Endothelial cell of umbilical vein (primary cell): ENCODE measurements around the gene KCNIP1. TPM values are rescaled to one million over a fixed set of nuclear protein-coding genes. Genes with fewer than 3 reads are reported as not detected.

Experiments
- BruUV-seq: library from RNA; stranded (reverse); fragments of 400-500 nt; replicated peaks from 2 replicates; lab custom pipeline; 2021; lab: Mats Ljungman, UMichigan
- CTCF ChIA-PET: fragments of 300-600, 350-600 bp; sonication (Branson Sonifier 250); formaldehyde crosslinking; loops from one replicate; lab custom pipeline; 2021; ENCODE audit warnings: antibody characterized with exemption, inconsistent platforms; lab: Charles Lee
- POLR2A ChIA-PET: fragments of 300-600, 350-600 bp; sonication (Branson Sonifier 250); formaldehyde crosslinking; loops from one replicate; lab custom pipeline; 2021; ENCODE audit warnings: antibody characterized with exemption, inconsistent platforms; lab: Charles Lee
- DNase-seq: peaks from one replicate; pipeline ENCODE4 v3.0.0-alpha.2; 2011; ENCODE audit warnings: low read depth, low spot score
- FAIRE-seq: peaks from 2 replicates; lab custom pipeline; 2011; peaks lifted over from hg19 to GRCh38; lab: Jason Lieb, UNC
- H2AFZ ChIP-seq: 2 replicates; pipeline ENCODE4 v1.6.0; 2012; ENCODE audit warnings: low read depth, low read length, control low read depth, inconsistent platforms
- H3K27ac ChIP-seq: 2 replicates; pipeline ENCODE4 v1.5.1; 2011; ENCODE audit warnings: low read depth, mild to moderate bottlenecking, control low read depth, low read length, moderate library complexity; ENCODE audit not compliant: insufficient read depth
- H3K27me3 ChIP-seq, 2 experiments: 2 replicates each; pipeline versions ENCODE4 v1.6.0 to v1.6.1; 2011; ENCODE audit warnings: low read length in 2 of 2, mixed read lengths in 1 of 2; ENCODE audit not compliant: control insufficient read depth in 2 of 2, insufficient read depth in 2 of 2
- H3K36me3 ChIP-seq, 2 experiments: 2 replicates in 1 of 2; 3 replicates in 1 of 2; pipeline ENCODE4 v1.5.1; 2011; ENCODE audit warnings: low read length in 2 of 2, mild to moderate bottlenecking in 1 of 2, moderate library complexity in 1 of 2; ENCODE audit not compliant: control insufficient read depth in 2 of 2, insufficient read depth in 2 of 2; ENCODE audit errors: extremely low read depth in 1 of 2
- H3K4me1 ChIP-seq: 3 replicates; pipeline ENCODE4 v1.5.1; 2011; ENCODE audit warnings: mild to moderate bottlenecking, low read length; ENCODE audit not compliant: control insufficient read depth, insufficient read depth; ENCODE audit errors: extremely low read depth
- H3K4me2 ChIP-seq: 2 replicates; pipeline ENCODE4 v1.6.1; 2011; ENCODE audit warnings: low read length, control low read depth, mixed read lengths; ENCODE audit not compliant: insufficient read depth
- H3K4me3 ChIP-seq, 3 experiments: fragments of 200-600 bp in 1 of 3; sonication (generic), shearing (Covaris generic) in 1 of 3; replicated peaks in 1 of 3; 2 replicates each; pipeline ENCODE4 v1.5.1; 2011 to 2016; ENCODE audit warnings: control low read depth in 3 of 3, low read length in 3 of 3, mild to moderate bottlenecking in 2 of 3, inconsistent platforms in 1 of 3, low read depth in 1 of 3, moderate library complexity in 1 of 3; ENCODE audit not compliant: insufficient read depth in 1 of 3
- H3K79me2 ChIP-seq: 2 replicates; pipeline ENCODE4 v1.6.0; 2012; ENCODE audit warnings: low read length, inconsistent platforms; ENCODE audit not compliant: control insufficient read depth, insufficient read depth
- H3K9ac ChIP-seq: replicated peaks from 2 replicates; pipeline ENCODE3; 2011; ENCODE audit warnings: low read length, control low read depth; ENCODE audit not compliant: insufficient read depth; ENCODE audit errors: extremely low read depth
- H3K9me1 ChIP-seq: replicated peaks from 3 replicates; pipeline ENCODE4 v1.6.0; 2011; ENCODE audit warnings: mild to moderate bottlenecking, low read length; ENCODE audit not compliant: control insufficient read depth, insufficient read depth; ENCODE audit errors: extremely low read depth
- H3K9me3 ChIP-seq: replicated peaks from 2 replicates; pipeline ENCODE4 v1.5.1; 2012; ENCODE audit warnings: low read length, inconsistent platforms; ENCODE audit not compliant: control insufficient read depth, insufficient read depth
- H4K20me1 ChIP-seq: replicated peaks from 2 replicates; pipeline ENCODE3; 2011; ENCODE audit warnings: mild to moderate bottlenecking, low read length; ENCODE audit not compliant: control insufficient read depth, insufficient read depth; ENCODE audit errors: extremely low read depth
- EZH2 ChIP-seq: IDR thresholded peaks from 2 replicates; pipeline ENCODE4 v1.6.1; 2012; ENCODE audit warnings: borderline replicate concordance, low read depth, mild to moderate bottlenecking, moderate library complexity, low read length, inconsistent platforms; ENCODE audit not compliant: severe bottlenecking
- FOS ChIP-seq: IDR thresholded peaks from 2 replicates; pipeline ENCODE4 v1.6.1; 2011; ENCODE audit warnings: mild to moderate bottlenecking, low read length, moderate library complexity, borderline replicate concordance; ENCODE audit not compliant: insufficient read depth
- GATA2 ChIP-seq: IDR thresholded peaks from 2 replicates; pipeline ENCODE4 v1.7.0; 2011; ENCODE audit warnings: low read depth, mild to moderate bottlenecking, moderate library complexity, mixed read lengths, low read length; ENCODE audit not compliant: insufficient read length, insufficient read depth
- JUN ChIP-seq: IDR thresholded peaks from 2 replicates; pipeline ENCODE4 v1.6.1; 2011; ENCODE audit warnings: borderline replicate concordance, low read depth; ENCODE audit not compliant: insufficient read length, insufficient read depth
- MAX ChIP-seq: IDR thresholded peaks from 2 replicates; pipeline ENCODE4 v1.6.1; 2011; ENCODE audit not compliant: insufficient read depth, insufficient read length
- MYC ChIP-seq: IDR thresholded peaks from one replicate; pipeline ENCODE4 v1.6.1; 2011; ENCODE audit warnings: mild to moderate bottlenecking, low read depth, low read length
- POLR2A ChIP-seq: IDR thresholded peaks from 2 replicates; pipeline ENCODE4 v1.6.1; 2012; ENCODE audit warnings: low read depth, mild to moderate bottlenecking, control low read depth, low read length
- POLR2AphosphoS5 ChIP-seq: IDR thresholded peaks from 2 replicates; pipeline ENCODE4 v1.6.1; 2012; ENCODE audit warnings: low read depth, mild to moderate bottlenecking, control low read depth, low read length, moderate library complexity; ENCODE audit not compliant: insufficient read depth
- dilution Hi-C: fragments of 300-500 bp; cut with MboI; formaldehyde crosslinking; loops from one replicate; pipeline ENCODE4 v1.15.0; 2019; ENCODE audit warnings: low sequenced_read_pairs; ENCODE audit not compliant: extremely low pct_ligation_motif_present
- intact Hi-C: fragments of 100-400 bp; cut with micrococcal nuclease; formaldehyde crosslinking; loops from one replicate; pipeline ENCODE4 v1.10.0; 2022
- polyA plus RNA-seq, 4 experiments: library from polyadenylated mRNA; depleted of rRNA in 3 of 4; stranded (reverse) in 3 of 4; unstranded in 1 of 4; fragments of >200 nt; gene quantifications; 2 replicates each; pipeline versions ENCODE4 v1.2.1 to v1.2.3, GENCODE V29; 2011 to 2012; ENCODE audit warnings: missing spikeins in 1 of 4
- total RNA-seq: library from RNA; stranded (reverse); gene quantifications from 2 replicates; pipeline ENCODE4 v1.2.3, GENCODE V29; 2021
- TF ChIP-seq, protein P1 (sequence below), 2 donors: IDR thresholded peaks; 1 replicate in 1 of 2; 2 replicates in 1 of 2; pipeline ENCODE4 v1.5.1; 2011; ENCODE audit warnings: low read length in 2 of 2, mild to moderate bottlenecking in 2 of 2, moderate library complexity in 2 of 2, control low read depth in 1 of 2, inconsistent platforms in 1 of 2, low read depth in 1 of 2; ENCODE audit not compliant: insufficient read depth in 1 of 2; ENCODE audit errors: extremely low read depth in 1 of 2

KCNIP1 gene
- total and polyA plus RNA-seq, 2 donors (not counting 3 experiments of a cell fraction or from before 2014, with no cell fraction given): 0.15 TPM; not detected in 1

GRCh38 chr5:170619869-170620268 is 116.0 kb downstream of the KCNIP1 start:
- H3K4me1 ChIP-seq: no peaks in the 10 kb centered on the region
- no peaks in the 10 kb centered on the region for H3K9me3 ChIP-seq
- H3K4me3 ChIP-seq: no peak overlapping the region
- dilution Hi-C loops: no loop called here
- no peaks in the 10 kb centered on the region for H4K20me1 ChIP-seq
- BruUV-seq: no TSS peak
- H2AFZ ChIP-seq: no peak overlapping the region
- no peaks in the 10 kb centered on the region for H3K79me2 ChIP-seq
- ChIA-PET POLR2A (no interaction called here), CTCF (interaction anchor here (1.0 to 17.1 kb wide), 5 partner anchors 10 to 199 kb away, joined by 3 to 288 read pairs (median 10); no protein-coding TSS in a partner anchor)
- H3K9me1 ChIP-seq: no peaks in the 10 kb centered on the region
- DNase-seq: no peak
- intact Hi-C loops: no loop called here
- H3K27me3 ChIP-seq: peaks cover 2 to 3% of the 10 kb centered on the region in 2 experiments
- no peak overlapping the region for H3K4me2 ChIP-seq
- H3K9ac ChIP-seq: no peak overlapping the region
- FAIRE-seq: no peak
- H3K27ac ChIP-seq: no peak overlapping the region
- TF ChIP-seq JUN (no peak), POLR2AphosphoS5 (no peak), GATA2 (no peak), MYC (no peak), MAX (no peak), POLR2A (no peak), EZH2 (no peak), FOS (no peak)
- TF ChIP-seq, protein P1, sequence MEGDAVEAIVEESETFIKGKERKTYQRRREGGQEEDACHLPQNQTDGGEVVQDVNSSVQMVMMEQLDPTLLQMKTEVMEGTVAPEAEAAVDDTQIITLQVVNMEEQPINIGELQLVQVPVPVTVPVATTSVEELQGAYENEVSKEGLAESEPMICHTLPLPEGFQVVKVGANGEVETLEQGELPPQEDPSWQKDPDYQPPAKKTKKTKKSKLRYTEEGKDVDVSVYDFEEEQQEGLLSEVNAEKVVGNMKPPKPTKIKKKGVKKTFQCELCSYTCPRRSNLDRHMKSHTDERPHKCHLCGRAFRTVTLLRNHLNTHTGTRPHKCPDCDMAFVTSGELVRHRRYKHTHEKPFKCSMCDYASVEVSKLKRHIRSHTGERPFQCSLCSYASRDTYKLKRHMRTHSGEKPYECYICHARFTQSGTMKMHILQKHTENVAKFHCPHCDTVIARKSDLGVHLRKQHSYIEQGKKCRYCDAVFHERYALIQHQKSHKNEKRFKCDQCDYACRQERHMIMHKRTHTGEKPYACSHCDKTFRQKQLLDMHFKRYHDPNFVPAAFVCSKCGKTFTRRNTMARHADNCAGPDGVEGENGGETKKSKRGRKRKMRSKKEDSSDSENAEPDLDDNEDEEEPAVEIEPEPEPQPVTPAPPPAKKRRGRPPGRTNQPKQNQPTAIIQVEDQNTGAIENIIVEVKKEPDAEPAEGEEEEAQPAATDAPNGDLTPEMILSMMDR (IDR thresholded peaks at IDR 0.05; ENCODE audit: extremely low read depth in 1 of 2, insufficient read depth in 1 of 2, low read depth in 1 of 2, low read length in 2 of 2): no peak
- H3K36me3 ChIP-seq: no peaks in the 10 kb centered on the region
